ENCODE measurements around the gene WASF3.

GRCh38 chr13:26585136-26585535, 27.7 kb downstream of the WASF3 start:
- no peak for TF ChIP-seq YY1 (IDR thresholded peaks at IDR 0.05; ENCODE audit: insufficient read depth, insufficient read length)
- no peak for TF ChIP-seq ZNF274 (IDR thresholded peaks at IDR 0.05; ENCODE audit: low read depth, low read length)
